ENCODE data around the gene ARL4C.

The ARL4C gene

DNA sequence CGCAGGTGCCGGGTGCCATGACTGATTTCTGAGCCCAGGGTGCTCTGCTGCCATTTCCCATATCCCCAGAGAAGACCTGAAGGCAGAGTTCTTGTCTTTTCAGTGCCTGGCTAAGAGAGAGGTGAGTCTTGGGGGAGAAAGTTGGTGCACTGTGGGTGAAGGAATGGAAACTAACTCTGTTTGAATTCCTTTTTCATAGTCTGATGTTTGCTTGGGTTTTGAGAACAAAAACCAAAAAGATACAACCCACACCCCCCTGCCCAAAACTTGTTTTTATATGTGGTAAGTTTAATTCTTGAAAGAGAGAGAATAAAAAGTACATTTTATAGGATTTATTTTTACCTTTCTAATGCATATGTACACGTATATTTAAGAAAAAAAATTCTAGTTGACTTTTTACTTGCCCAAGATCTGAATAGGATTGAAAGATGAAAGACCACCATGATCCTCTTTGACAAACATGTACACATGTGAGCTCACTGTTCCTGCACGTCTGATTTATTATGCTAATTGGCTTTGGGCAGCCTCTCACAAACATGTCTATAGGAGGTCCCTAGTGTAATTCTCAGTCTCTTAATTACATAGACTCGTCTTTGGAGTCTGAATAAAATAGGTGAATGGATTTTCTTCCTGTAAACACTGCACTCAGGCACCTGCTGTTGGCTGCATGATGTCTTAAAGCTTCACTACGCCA lies 46.3 kb downstream of the ARL4C start:
- Histone ChIP-seq H3K4me1 (ENCODE audit: low read length) (peaks cover 20% of the 10 kb centered on the region), H3K27ac (ENCODE audit: low read length) (no peak overlapping the region)
- TF ChIP-seq, protein P1, sequence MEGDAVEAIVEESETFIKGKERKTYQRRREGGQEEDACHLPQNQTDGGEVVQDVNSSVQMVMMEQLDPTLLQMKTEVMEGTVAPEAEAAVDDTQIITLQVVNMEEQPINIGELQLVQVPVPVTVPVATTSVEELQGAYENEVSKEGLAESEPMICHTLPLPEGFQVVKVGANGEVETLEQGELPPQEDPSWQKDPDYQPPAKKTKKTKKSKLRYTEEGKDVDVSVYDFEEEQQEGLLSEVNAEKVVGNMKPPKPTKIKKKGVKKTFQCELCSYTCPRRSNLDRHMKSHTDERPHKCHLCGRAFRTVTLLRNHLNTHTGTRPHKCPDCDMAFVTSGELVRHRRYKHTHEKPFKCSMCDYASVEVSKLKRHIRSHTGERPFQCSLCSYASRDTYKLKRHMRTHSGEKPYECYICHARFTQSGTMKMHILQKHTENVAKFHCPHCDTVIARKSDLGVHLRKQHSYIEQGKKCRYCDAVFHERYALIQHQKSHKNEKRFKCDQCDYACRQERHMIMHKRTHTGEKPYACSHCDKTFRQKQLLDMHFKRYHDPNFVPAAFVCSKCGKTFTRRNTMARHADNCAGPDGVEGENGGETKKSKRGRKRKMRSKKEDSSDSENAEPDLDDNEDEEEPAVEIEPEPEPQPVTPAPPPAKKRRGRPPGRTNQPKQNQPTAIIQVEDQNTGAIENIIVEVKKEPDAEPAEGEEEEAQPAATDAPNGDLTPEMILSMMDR (IDR thresholded peaks at IDR 0.05; ENCODE audit: low read depth, low read length): no peak
- TF ChIP-seq EZH2phosphoT487 (IDR thresholded peaks at IDR 0.05; ENCODE audit: low read depth): no peak

DNA sequence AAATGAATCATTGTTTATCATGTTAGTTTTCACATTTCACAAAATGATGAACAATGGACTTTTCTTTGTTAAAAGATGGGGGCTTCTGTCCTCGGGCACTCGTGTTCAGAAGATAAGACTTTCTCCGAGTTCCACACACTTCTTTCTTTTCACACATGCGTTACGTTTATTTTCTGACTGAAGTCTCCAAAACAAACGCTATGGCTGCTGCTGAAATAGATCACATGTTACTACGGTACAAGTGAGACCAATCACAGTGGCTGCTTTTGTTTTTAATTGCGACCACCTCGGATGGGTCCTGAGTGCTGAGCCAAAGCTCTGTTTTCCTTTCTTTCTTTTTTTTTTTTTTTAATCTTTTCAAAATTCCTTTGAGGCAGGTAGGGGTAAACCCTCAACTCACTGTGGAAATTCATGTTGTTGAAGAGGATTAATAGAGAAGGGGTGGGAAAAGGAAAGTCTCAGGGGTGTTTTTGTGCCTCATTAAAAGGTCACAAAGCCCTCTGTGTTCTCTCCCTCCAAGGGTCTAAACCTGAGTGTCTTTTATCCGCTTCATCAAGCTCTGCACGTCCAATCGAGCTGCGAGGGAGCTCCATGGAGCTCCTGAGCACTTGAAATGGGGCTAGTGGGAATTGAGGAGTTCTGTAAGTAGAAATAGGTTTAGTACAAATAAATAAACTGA lies 48.2 kb downstream of the ARL4C start:
- Histone ChIP-seq H4K20me1 (ENCODE audit: insufficient read depth, low read length) (no peaks in the 10 kb centered on the region), H3K27ac (ENCODE audit: low read length) (no peak overlapping the region), H3K9ac (ENCODE audit: low read length) (no peak overlapping the region), H2AFZ (ENCODE audit: low read depth, low read length) (no peak overlapping the region), H3K9me3 (ENCODE audit: insufficient read depth, low read length) (no peaks in the 10 kb centered on the region), H3K4me2 (ENCODE audit: low read length) (no peak overlapping the region), H3K4me3 (ENCODE audit: low read length) (no peak overlapping the region), H3K36me3 (replicated peaks; ENCODE audit: low read depth, low read length) (no peaks in the 10 kb centered on the region), H3K27me3 (ENCODE audit: low read depth, low read length) (no peaks in the 10 kb centered on the region), H3K4me1 (ENCODE audit: low read length) (peaks cover 14% of the 10 kb centered on the region), H3K79me2 (ENCODE audit: low read length) (no peaks in the 10 kb centered on the region)
- no peak for TF ChIP-seq EZH2phosphoT487 (IDR thresholded peaks at IDR 0.05; ENCODE audit: low read depth)
- TF ChIP-seq, protein P1 (IDR thresholded peaks at IDR 0.05; ENCODE audit: low read depth, low read length): no peak

More for the DNA sequence above, 46.3 kb downstream of the ARL4C start:
- H3K79me2 ChIP-seq (ENCODE audit: low read length): no peaks in the 10 kb centered on the region
- no peak overlapping the region for H3K4me3 ChIP-seq (ENCODE audit: low read length)
- H3K27me3 ChIP-seq (ENCODE audit: low read depth, low read length): no peaks in the 10 kb centered on the region
- no peaks in the 10 kb centered on the region for H3K36me3 ChIP-seq (replicated peaks; ENCODE audit: low read depth, low read length)
- H3K4me2 ChIP-seq (ENCODE audit: low read length): no peak overlapping the region
- no peak overlapping the region for H3K9ac ChIP-seq (ENCODE audit: low read length)
- no peaks in the 10 kb centered on the region for H4K20me1 ChIP-seq (ENCODE audit: insufficient read depth, low read length)
- H3K9me3 ChIP-seq (ENCODE audit: insufficient read depth, low read length): no peaks in the 10 kb centered on the region
- H2AFZ ChIP-seq (ENCODE audit: low read depth, low read length): no peak overlapping the region

DNA sequence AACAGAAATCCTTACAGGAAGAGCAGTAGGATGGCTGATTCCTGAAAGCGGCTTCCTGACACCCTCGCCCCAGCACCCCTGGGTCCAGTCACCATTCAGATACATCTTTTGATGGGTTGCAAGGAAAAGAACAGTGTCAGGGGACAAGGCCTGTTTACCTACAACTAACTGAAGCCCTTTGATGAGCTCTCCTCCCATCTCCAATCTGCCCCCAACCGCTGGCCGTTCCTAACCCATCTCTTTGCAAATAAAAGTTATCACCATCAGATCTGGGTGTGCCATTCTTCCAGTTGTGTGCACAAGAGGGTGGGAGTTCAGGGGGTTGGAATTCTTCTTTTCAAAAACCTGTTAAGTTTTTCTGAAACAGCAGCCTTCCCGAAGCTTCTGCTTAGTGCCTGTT lies 48.9 kb downstream of the ARL4C start:
- Histone ChIP-seq H3K9ac (ENCODE audit: low read length) (no peak overlapping the region), H3K9me3 (ENCODE audit: insufficient read depth, low read length) (no peaks in the 10 kb centered on the region), H3K79me2 (ENCODE audit: low read length) (no peaks in the 10 kb centered on the region), H4K20me1 (ENCODE audit: insufficient read depth, low read length) (no peaks in the 10 kb centered on the region), H3K4me3 (ENCODE audit: low read length) (no peak overlapping the region), H2AFZ (ENCODE audit: low read depth, low read length) (no peak overlapping the region), H3K4me1 (ENCODE audit: low read length) (peaks cover 14% of the 10 kb centered on the region), H3K4me2 (ENCODE audit: low read length) (no peak overlapping the region), H3K27me3 (ENCODE audit: low read depth, low read length) (no peaks in the 10 kb centered on the region), H3K27ac (ENCODE audit: low read length) (no peak overlapping the region), H3K36me3 (replicated peaks; ENCODE audit: low read depth, low read length) (no peaks in the 10 kb centered on the region)
- no peak for TF ChIP-seq EZH2phosphoT487 (IDR thresholded peaks at IDR 0.05; ENCODE audit: low read depth)
- TF ChIP-seq, protein P1 (IDR thresholded peaks at IDR 0.05; ENCODE audit: low read depth, low read length): no peak

DNA sequence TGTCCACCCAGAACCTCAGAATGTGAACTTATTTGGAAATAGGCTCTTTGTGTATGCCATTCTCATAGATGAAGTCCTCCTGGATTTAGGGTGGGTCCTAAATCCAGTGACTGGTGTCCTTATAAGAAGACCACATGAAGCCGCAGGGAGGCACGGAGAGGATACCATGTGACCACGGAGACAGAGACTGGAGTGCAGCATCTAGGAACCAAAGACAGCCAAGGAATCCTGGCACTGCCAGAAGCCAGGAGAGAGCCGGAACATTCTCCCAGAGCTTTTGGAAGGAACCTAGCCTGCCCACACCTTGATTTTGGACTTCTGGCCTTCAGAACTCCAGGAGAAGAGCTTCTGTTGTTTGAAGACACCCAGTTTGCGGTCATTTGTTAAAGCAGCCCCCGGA lies 49.7 kb downstream of the ARL4C start:
- Histone ChIP-seq H3K4me3 (ENCODE audit: low read length) (no peak overlapping the region), H3K27me3 (ENCODE audit: low read depth, low read length) (no peaks in the 10 kb centered on the region), H3K9ac (ENCODE audit: low read length) (no peak overlapping the region), H2AFZ (ENCODE audit: low read depth, low read length) (no peak overlapping the region), H3K4me1 (ENCODE audit: low read length) (peaks cover 14% of the 10 kb centered on the region), H4K20me1 (ENCODE audit: insufficient read depth, low read length) (no peaks in the 10 kb centered on the region), H3K79me2 (ENCODE audit: low read length) (no peaks in the 10 kb centered on the region), H3K36me3 (replicated peaks; ENCODE audit: low read depth, low read length) (no peaks in the 10 kb centered on the region), H3K27ac (ENCODE audit: low read length) (no peak overlapping the region), H3K9me3 (ENCODE audit: insufficient read depth, low read length) (no peaks in the 10 kb centered on the region), H3K4me2 (ENCODE audit: low read length) (no peak overlapping the region)
- TF ChIP-seq, protein P1 (IDR thresholded peaks at IDR 0.05; ENCODE audit: low read depth, low read length): no peak
- no peak for TF ChIP-seq EZH2phosphoT487 (IDR thresholded peaks at IDR 0.05; ENCODE audit: low read depth)
